ENCODE measurements around the gene SMARCAL1.

SMARCAL1 gene

GRCh38 chr2:216428618-216429350 lies 16.5 kb downstream of the SMARCAL1 start:
- DNase-seq = peak; percentile 79 to 91

- no peak for DNase-seq
These were observed 17.1 kb downstream of the SMARCAL1 start for GRCh38 chr2:216429428-216429827.

GRCh38 chr2:216430811-216431530 lies 18.7 kb downstream of the SMARCAL1 start:
- DNase-seq = no peak

- DNase-seq = no peak
These were observed 19.2 kb downstream of the SMARCAL1 start for GRCh38 chr2:216431531-216431856.

- DNase-seq = no peak
These were observed 24.1 kb downstream of the SMARCAL1 start for GRCh38 chr2:216436383-216436782.

GRCh38 chr2:216441308-216442010 lies 29.2 kb downstream of the SMARCAL1 start:
- no peak for DNase-seq

GRCh38 chr2:216445501-216445900 lies 33.2 kb downstream of the SMARCAL1 start:
- DNase-seq = no peak

- no peak for DNase-seq
These were observed 34.1 kb downstream of the SMARCAL1 start for GRCh38 chr2:216446343-216446742.

- no peak for DNase-seq
These were observed 35.0 kb downstream of the SMARCAL1 start for GRCh38 chr2:216447293-216447692.

GRCh38 chr2:216448829-216449228 lies 36.5 kb downstream of the SMARCAL1 start:
- DNase-seq = no peak

GRCh38 chr2:216450346-216450745 lies 38.1 kb downstream of the SMARCAL1 start:
- no peak for DNase-seq

- DNase-seq = no peak
These were observed 38.5 kb downstream of the SMARCAL1 start for GRCh38 chr2:216450784-216451183.

GRCh38 chr2:216453955-216454614 lies 41.8 kb downstream of the SMARCAL1 start:
- no peak for DNase-seq

GRCh38 chr2:216463148-216463547 lies 50.9 kb downstream of the SMARCAL1 start:
- no peak for DNase-seq

GRCh38 chr2:216464104-216464720 lies 51.9 kb downstream of the SMARCAL1 start:
- no peak for DNase-seq

- DNase-seq = no peak
These were observed 53.4 kb downstream of the SMARCAL1 start for GRCh38 chr2:216465579-216466195.

GRCh38 chr2:216467845-216468244 lies 55.6 kb downstream of the SMARCAL1 start:
- DNase-seq = no peak

- no peak for DNase-seq
These were observed 57.4 kb downstream of the SMARCAL1 start for GRCh38 chr2:216469661-216470060.

- no peak for DNase-seq
These were observed 60.9 kb downstream of the SMARCAL1 start for GRCh38 chr2:216473187-216473586.

GRCh38 chr2:216474925-216475670 lies 62.8 kb downstream of the SMARCAL1 start:
- no peak for DNase-seq

- no peak for DNase-seq
These were observed 63.5 kb downstream of the SMARCAL1 start for GRCh38 chr2:216475767-216476166.
